Measurements from ENCODE around the gene DMD. TPM values are rescaled to one million over a fixed set of nuclear protein-coding genes. Genes with fewer than 3 reads are reported as not detected.

DMD gene
- total RNA-seq, 1 experiment from 2014 or later = 47.2 TPM

GRCh38 chrX:32370456-32371205 lies 840.7 kb downstream of the DMD start:
- intact Hi-C loops (cut with micrococcal nuclease; ENCODE audit: unreplicated experiment) = no loop called here
- no peak for TF ChIP-seq CTCF (IDR thresholded peaks at IDR 0.05; ENCODE audit: insufficient read depth in 1 of 2, low read depth in 1 of 2, low read length in 1 of 2, severe bottlenecking in 1 of 2, unreplicated experiment in 1 of 2)
- Mint-ChIP-seq H3K27me3 (ENCODE audit: insufficient read depth, unreplicated experiment) (no peaks in the 10 kb centered on the region), H3K9me3 (ENCODE audit: unreplicated experiment) (no peaks in the 10 kb centered on the region), H3K36me3 (ENCODE audit: insufficient read depth, unreplicated experiment) (no peaks in the 10 kb centered on the region), H3K4me1 (ENCODE audit: low read depth, unreplicated experiment) (peaks cover 6% of the 10 kb centered on the region), H3K4me3 (ENCODE audit: unreplicated experiment) (no peak overlapping the region), H3K27ac (ENCODE audit: unreplicated experiment) (no peak overlapping the region)
- Histone ChIP-seq H3K27me3 (replicated peaks; ENCODE audit: control insufficient read depth, insufficient read depth, low read length) (no peaks in the 10 kb centered on the region), H3K9me3 (no peaks in the 10 kb centered on the region), H3K4me1 (no peaks in the 10 kb centered on the region), H3K4me3 (ENCODE audit: low read depth, low read length) (no peak overlapping the region), H3K36me3 (ENCODE audit: control insufficient read depth, insufficient read depth, low read length) (no peaks in the 10 kb centered on the region)
- DNase-seq = no peak
- CTCF ChIA-PET = no interaction called here
- BruUV-seq (replicated peaks) = no TSS peak
- POLR2A ChIA-PET = no interaction called here

GRCh38 chrX:32293962-32294700 lies 917.2 kb downstream of the DMD start:
- Histone ChIP-seq H3K4me3 (ENCODE audit: low read depth, low read length) (no peak overlapping the region), H3K27me3 (replicated peaks; ENCODE audit: control insufficient read depth, insufficient read depth, low read length) (no peaks in the 10 kb centered on the region), H3K9me3 (no peaks in the 10 kb centered on the region), H3K4me1 (peaks cover 12% of the 10 kb centered on the region; the same call in 1 of the 2 replicates), H3K36me3 (ENCODE audit: control insufficient read depth, insufficient read depth, low read length) (no peaks in the 10 kb centered on the region)
- Mint-ChIP-seq H3K27me3 (ENCODE audit: insufficient read depth, unreplicated experiment) (no peaks in the 10 kb centered on the region), H3K9me3 (ENCODE audit: unreplicated experiment) (no peaks in the 10 kb centered on the region), H3K27ac (ENCODE audit: unreplicated experiment) (no peak overlapping the region), H3K4me1 (ENCODE audit: low read depth, unreplicated experiment) (peaks cover 7% of the 10 kb centered on the region), H3K4me3 (ENCODE audit: unreplicated experiment) (no peak overlapping the region), H3K36me3 (ENCODE audit: insufficient read depth, unreplicated experiment) (peaks cover 4% of the 10 kb centered on the region)
- ChIA-PET CTCF (no interaction called here), POLR2A (no interaction called here)
- no peak for TF ChIP-seq CTCF (IDR thresholded peaks at IDR 0.05; ENCODE audit: insufficient read depth in 1 of 2, low read depth in 1 of 2, low read length in 1 of 2, severe bottlenecking in 1 of 2, unreplicated experiment in 1 of 2)
- intact Hi-C loops (cut with micrococcal nuclease; ENCODE audit: unreplicated experiment) = no loop called here
- DNase-seq = no peak
- no TSS peak for BruUV-seq (replicated peaks)

- peak in 1 of 2 experiments; percentile 26 for DNase-seq
- Mint-ChIP-seq H3K4me3 (ENCODE audit: unreplicated experiment) (no peak overlapping the region), H3K4me1 (ENCODE audit: low read depth, unreplicated experiment) (peaks cover 7% of the 10 kb centered on the region), H3K9me3 (ENCODE audit: unreplicated experiment) (no peaks in the 10 kb centered on the region), H3K27me3 (ENCODE audit: insufficient read depth, unreplicated experiment) (no peaks in the 10 kb centered on the region), H3K36me3 (ENCODE audit: insufficient read depth, unreplicated experiment) (peaks cover 4% of the 10 kb centered on the region), H3K27ac (ENCODE audit: unreplicated experiment) (no peak overlapping the region)
- Histone ChIP-seq H3K4me1 (0 out of 2 replicates have a peak, but pooled peaks cover 8% of the 10 kb centered on the region), H3K4me3 (ENCODE audit: low read depth, low read length) (no peak overlapping the region), H3K9me3 (no peaks in the 10 kb centered on the region), H3K27me3 (replicated peaks; ENCODE audit: control insufficient read depth, insufficient read depth, low read length) (no peaks in the 10 kb centered on the region), H3K36me3 (ENCODE audit: control insufficient read depth, insufficient read depth, low read length) (no peaks in the 10 kb centered on the region)
- ChIA-PET CTCF (no interaction called here), POLR2A (no interaction called here)
- BruUV-seq (replicated peaks) = no TSS peak
- no peak for TF ChIP-seq CTCF (IDR thresholded peaks at IDR 0.05; ENCODE audit: insufficient read depth in 1 of 2, low read depth in 1 of 2, low read length in 1 of 2, severe bottlenecking in 1 of 2, unreplicated experiment in 1 of 2)
- intact Hi-C loops (cut with micrococcal nuclease; ENCODE audit: unreplicated experiment) = no loop called here
These were observed 922.0 kb downstream of the DMD start for GRCh38 chrX:32289356-32289755.

Data from Caco-2 (cell line).